Stimulated activated CD4-positive, alpha-beta T cell treated with anti-CD3 and anti-CD28 coated beads, Interleukin-2, amount 100 ng/mL, for 24 hours (primary cell): ENCODE measurements around the gene TFEB.

ENCODE experiments used
- DNase-seq, 2 donors: peaks; one replicate each; pipeline ENCODE4 v3.0.0-alpha.2; 2020

Gene TFEB

DNA sequence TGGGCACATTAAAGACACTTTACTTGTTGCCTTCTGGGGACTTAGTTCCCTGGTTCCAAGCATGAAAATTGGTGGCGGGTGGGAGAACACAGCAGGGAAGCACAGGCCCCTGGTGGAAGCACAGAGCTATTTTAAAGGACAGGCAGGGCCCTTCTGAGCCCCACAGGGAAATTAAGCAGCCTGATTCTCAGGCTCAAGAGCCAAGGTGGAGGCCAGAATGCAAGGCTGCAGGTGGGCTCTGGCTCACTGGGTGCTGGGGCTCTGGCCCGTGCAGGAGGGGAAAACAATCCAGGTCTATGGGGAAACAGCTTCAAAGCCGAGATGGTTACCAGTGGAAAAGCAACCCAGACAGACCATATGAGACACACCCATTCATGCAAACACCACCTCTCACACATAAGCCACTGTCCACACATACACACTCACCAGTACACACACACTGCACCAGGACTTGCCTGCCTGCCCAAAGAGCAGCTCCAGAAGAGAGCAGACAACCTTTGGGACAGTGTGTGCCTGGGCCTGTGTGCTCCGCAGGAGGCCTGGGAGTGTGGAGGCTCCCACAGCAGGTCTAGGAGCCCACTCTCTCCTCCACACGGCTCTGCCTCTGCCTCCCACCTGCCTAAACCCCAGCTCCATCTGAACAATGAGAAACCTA, 30.6 kb downstream of the TFEB start:
- DNase-seq, result no peak

DNA sequence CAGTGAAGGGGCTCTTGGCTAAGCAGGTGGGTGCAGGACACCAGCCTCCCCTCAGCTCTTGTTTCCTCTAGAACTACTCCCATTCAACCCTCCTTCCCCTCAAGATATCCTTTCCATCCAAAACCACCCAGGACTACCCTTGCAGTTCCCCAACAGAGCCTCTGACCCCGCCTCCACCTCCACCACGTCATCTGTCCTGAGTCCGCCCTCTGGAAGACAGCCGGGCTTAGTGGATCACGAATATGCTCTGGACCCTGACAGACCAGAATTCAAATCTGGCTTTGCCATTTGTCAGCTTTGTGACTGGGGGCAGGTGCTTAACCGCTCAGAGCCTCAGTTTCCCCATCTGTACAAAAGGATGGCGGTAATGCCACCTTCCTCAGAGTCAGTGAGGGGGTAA, 31.4 kb downstream of the TFEB start:
- no peak for DNase-seq

DNA sequence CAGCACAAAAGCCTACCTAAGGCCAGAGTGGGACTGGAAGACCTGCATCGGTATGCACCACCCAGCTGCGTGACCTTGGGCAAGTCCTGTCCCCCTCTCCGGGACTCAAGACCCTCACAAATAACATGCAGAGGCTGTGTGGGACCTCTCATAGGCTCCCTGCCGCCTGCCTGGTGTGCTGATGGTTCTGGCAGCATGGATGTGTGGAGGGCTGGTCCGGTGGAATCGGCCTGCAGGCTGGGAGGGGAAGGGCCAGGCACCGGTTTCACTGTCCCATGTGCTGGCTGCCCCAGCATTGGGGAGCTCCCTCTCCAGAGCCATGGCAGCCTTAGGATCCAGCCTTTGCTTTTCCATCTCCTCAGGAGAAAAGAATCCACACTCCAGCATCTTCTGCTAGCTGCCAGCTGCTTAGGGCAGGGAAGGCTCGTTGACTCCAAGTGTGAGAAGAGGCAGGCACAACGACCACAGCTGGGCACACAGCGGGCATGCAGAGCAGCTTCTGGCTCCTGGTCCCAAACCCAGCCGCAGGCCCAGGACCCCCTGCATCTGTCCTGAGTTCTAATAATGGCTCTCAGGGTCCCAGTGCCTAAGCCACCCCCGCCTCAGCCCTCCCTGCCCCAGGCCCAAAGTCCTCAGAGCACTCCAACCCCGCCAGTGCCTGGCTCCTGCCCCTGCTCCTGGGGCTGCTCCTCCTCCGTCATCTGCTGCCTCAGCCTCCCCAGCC, 32.5 kb downstream of the TFEB start:
- DNase-seq, result no peak

DNA sequence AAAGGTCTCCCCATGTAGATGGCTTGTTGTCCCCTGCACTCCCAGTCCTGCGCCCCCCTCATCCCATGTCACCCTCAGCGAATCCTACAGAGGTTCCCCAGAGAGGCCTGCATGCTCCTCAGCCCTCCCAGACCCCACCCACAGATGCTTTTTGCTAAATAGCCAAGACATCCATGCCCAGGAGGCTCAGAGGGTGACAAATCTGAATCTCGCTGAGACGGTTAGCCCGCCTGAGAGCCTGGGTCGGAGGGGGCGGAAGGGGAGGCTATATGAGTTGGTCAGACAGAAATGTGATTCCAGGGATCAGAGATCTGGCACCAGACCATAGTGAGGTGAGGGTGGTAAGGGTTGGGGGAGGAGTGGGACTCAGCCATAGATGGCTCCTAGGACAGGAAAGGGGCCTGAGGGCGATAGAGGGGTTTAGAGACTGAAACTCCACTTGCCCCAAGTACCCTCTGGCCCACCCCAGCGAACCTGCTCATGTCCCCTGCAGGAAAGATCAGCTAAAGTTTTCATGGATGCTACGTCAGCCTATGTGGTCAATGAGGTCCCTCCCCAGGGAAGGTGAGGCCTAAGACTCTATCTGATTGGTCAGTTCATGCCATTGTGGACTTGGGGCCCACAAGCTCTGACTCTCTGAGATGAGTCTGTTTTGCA, 33.2 kb downstream of the TFEB start:
- DNase-seq, result no peak

DNA sequence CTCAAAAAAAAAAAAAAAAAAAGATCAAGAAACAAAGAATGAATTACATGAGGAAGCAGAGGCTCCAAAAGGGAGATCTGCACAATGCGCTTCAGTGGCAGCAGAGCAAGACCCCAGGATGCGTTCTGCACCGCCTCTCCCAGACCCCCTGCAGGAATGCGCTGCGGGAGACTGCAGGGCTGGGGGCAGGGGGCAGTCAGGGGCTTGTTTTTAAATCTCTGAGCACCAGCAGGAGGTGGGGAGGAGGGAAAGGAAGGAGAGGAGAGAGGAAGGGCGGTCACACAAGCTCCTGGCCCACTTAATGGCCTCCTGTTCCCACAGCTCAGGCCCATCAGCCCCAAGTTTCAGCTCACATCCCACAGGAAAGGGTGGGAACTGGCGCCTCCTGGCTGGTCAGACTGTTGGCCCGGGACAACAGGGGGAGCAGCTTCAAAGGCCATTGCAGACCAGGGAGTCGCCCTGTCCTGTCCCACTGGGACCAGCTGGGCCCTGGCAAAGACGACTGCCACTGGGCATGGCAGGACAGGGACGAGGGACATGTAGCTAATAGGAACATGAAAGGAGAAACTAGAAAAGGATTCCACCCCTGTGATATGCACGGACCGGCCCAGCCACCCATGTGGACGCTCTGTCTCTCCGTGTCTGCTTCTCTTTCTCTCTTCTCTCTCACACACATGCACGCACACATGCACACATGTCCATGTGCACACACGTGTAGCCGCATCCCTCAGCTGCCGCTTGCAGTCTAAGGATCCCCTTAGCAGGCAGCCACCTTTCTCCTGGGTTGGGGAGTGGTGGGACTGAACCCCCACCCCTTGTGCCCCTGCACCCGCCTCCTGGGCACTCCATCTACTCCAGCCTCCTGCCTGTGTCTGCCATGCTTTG, 34.7 kb downstream of the TFEB start:
- DNase-seq, result no peak

DNA sequence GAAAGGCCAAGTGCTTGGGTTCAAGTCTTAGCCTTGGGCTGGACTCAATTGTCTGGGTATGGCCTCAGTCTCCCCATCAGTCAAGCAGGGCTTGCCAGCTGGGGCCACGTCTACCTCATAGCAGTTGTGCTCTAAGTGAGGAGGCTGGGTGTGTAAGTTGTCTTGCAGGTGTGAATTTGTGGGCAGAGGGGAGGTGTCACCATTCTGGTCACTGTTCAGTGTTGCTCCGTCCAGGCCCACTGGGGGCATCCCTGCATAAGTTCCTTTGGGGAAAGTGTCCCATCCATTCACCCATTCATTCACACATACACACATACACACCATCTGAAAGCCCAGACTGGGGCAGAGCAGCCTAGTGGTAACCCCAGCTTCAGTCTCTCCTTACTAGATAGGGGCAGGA, 36.3 kb downstream of the TFEB start:
- no peak for DNase-seq

DNA sequence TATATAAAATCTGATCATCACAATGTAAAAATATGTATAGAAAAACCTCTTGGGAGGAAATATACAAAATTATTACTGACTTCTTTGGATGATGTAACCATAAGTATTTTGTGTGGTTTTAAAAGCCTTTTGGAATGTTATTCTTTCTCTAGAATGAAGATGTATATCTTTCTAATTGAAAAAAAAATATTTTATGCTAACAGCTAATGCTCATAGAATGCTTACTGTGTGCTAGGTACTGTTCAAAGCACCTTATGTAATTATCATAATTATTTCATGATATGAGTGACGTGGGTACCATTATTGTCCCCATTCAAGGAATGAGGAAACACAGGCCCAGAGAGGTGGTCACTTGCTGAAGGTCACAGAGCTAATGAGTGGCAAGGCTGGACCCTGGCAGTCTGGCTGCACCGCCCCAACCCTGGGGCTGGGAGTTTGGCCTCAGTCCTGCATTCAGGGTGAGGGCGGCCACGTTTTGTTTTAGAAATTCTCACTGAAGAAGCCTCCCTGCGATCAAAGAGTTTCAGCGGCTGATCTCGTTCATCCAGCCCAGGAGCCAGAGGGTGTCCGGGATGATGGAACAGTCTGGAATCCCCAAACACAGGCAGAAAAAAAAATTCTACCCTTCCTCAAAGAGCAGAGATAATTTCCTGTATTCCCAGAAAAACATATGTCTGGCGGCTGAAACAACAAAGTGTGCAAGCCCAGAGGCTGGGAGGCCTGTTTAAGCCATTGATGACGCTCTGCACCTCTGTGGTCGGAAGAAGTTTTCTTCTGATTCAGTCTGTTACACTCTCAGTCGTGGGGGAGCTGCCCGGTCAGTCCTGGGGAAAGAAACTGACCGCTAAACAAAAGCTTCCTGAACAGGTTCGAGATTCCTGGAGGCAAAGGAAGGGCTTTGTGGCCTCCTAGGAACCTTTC, 37.3 kb downstream of the TFEB start:
- DNase-seq, result no peak

DNA sequence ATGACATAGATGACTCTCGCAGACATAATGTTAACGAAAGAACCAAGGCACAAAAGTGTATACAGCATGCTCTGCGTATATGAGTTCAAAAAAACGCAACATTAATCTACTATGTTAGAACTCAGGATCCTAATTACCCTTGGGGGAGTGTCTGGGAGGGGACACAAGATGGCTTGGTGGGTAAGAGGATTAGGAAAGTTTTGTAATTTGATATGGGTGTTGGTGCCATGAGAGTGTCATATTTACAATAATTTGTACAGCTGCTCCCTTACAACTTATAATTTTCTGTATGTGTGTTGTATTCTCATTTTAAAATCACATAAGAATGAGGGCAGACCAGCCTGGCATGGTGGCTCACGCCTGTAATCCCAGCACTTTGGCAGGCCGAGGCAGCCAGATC, 38.6 kb downstream of the TFEB start:
- no peak for DNase-seq

DNA sequence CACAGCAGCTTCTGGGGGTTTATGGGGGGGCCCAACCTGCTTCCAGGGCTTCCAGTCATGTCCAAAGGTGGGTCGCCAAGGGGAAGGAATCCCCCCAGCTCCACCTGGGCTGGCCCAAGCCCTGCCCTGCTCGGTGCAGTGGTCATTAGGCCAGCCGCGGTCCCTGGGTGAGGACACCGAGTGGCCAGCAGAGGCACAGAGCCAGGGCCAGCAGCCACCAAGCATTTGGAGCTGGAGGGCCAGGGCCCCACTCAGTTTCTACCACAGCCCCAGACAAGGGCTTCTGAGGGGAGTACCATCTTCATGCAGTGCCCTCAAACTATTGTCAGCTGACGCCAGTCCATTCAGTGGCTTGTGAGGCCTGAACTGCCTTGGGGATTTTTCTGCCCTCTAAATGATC, 39.6 kb downstream of the TFEB start:
- DNase-seq, result no peak

DNA sequence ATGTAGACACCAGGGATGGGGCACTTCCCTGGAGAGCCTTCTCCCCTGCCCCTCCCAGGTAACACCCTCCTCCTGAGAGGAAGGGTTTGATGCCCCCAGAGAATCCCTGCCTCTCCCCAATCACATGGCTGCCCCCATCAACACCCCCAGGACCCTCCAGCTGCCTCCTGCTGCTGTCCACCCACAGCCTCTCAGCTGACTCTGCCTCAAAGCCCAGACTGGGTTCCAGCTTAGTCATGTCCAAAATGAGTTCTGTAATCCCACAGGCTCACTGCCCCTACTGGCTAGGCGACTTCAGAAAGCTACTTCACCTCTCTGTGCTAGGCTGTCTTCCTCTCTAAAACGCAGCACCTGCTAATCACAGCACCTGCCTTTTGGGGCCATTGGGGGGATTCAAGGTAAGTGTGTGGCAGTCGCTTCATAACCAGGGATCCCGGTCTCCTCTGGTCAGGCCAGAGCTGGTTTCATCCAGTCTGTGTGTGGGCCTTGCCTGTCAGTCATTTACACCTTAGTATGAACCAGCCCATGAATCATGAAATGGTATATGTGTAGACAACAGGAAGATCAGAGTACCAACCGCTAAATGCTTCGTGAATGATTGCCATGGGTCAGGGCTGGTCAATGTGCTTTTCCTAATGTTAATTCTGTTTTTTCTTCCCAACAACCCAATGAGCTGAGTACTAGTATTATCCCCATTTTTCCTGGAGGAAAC, 40.4 kb downstream of the TFEB start:
- no peak for DNase-seq

DNA sequence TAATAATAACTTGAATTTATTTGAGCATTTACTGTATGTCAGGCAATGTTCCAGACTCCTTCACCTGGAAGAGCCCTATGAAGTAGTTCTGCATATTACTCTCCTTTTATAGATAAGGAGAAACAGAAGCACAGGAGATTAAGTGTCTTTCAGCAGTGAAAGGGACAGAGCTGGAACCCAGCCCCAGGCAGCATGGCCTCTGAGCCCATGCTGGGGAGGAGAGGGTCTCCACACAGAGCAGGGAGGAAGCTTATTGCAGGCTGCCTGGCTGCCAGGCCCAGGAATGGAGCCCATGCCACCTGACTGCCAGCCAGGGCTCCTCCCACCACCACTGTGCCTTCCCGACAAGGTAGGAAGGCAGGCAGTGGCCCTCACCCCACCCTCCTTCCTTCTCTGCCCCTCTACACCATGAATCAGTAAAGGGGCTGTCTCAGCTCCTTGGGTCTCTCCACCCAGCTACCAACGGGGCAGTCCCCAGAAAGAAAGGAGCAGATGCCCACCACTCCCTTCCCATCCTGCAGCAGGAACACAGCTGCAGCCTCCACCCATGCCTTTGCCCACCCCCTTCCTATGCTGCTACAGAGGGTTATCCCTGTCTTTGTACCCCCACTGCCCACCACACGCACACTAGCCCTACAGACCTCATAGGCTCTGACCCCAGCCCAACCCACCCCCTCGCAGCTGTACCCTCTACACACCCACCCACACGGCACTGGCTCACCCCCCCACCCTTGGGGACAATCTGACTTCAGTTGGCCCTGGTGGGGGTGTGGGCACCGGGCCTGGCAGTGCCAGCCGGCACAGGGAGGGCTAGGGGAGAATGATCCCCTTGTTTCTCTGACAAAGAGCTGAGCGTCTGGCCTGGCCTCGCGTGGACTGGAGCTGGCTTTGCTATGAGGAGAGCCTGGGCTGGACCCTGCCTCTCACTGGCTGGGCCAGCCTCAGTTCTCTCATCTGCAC, 41.8 kb downstream of the TFEB start:
- DNase-seq, result no peak

DNA sequence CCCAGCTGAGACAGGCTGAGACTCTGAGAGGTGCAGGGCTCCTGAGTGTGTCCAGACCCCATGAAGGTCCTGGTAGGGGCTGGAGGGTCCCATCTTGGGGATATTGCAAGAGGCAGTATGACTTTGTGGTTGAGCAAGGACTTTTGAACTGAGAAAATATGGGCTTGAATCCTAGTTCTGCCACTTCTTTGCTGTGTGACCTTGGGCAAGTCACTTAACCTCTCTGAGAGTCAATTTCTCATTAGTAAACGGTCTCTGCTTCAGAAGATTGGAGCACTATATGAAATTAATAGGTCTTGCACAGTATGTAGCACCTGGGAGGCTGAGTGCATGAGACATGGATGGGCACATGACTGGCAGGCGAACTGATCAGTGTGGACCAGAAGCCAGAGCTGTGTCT, 42.7 kb downstream of the TFEB start:
- no peak for DNase-seq

DNA sequence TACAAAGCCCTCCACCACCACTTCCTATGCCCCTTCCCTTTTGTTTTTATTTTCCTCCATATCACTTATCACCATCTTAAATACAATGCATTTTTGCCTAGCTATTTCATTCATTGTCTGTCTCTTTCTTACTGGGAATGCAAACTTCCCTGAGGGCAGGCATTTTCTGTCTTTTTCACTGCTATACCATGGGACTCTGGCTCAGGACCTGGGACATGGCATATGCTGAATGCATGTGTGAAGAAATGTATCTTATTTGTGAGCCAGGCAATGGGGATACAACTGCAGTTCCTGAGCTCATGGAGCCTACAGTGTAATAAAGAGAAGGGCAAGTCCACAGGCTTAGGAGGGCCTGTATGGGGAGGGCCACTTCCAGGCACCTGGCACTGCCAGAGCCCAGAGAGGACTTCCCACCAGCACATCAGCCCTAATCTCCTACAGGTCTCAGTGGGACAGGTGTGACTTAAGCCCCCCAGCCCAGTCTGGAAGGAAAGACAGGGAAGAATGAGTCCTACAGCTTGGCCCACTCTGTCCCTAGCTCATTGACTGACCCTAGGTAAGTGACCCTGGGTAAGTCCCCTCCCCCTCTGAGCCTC, 43.2 kb downstream of the TFEB start:
- no peak for DNase-seq

DNA sequence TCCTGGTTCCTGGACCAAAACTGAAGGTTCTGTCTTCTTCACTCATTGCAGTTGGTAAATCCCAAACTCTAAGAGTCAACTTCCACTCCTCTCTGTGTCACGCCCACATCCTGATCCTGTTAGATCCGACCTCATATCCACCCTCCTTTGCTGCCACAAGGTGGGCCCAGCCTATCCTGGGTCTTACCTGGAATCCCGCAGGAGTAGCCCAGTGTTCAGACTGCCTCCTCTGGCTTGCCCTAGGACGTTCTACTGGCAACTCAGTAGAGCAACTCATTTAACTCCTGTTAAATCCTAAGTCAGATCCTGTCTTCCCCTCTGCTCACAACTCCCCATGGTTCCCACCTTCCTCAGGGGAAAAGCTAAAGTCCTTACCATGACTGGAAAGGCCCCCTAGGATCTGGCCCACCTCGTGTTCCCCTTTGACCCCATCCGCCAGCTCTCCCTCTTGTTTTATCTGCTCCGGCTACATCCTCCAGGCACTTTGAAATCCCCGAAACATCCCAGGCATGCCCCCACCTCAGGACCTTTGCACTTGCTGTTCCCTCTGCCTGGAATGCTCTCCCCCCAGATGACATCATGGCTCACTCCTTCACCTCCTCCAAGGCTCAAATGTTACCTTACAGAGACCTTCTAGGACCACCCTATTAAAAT, 43.9 kb downstream of the TFEB start:
- DNase-seq, result no peak

DNA sequence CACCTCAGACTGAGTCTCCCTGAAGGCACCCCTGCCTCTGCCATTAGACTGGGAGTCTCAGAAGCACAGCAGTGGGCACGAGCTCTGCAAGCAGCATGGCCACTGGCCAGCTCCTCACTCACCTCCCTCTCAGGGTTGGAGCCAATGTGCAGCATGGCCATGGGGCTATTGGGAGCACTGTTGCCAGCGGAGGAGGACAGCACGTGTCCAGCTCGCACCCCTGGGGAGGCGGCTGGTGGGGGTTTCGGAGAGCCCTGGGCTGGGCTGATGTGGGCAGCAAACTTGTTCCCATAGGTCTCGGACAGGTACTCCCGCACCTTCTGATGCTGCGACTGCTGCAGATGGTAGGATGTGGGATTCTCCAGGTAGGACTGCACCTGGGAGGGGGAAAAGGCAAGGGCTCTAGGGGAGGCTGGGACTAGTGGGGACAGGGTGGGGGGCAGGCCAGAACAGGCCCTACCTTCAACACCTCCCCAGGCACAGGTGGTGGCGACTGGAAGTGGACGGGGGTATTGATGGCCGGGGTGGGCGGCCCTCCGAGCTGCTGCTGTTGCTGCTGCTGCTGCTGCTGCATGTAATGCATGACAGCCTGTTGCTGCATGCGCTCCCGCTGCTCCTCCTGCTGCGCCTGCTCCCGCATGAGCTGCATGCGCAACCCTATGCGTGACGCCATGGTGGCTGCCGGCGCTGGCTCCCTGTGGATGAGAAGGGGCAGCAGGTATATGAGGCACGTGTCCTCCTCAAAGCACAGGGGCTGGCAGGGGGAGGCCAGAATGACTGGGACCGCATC, 44.7 kb downstream of the TFEB start:
- DNase-seq, result no peak

DNA sequence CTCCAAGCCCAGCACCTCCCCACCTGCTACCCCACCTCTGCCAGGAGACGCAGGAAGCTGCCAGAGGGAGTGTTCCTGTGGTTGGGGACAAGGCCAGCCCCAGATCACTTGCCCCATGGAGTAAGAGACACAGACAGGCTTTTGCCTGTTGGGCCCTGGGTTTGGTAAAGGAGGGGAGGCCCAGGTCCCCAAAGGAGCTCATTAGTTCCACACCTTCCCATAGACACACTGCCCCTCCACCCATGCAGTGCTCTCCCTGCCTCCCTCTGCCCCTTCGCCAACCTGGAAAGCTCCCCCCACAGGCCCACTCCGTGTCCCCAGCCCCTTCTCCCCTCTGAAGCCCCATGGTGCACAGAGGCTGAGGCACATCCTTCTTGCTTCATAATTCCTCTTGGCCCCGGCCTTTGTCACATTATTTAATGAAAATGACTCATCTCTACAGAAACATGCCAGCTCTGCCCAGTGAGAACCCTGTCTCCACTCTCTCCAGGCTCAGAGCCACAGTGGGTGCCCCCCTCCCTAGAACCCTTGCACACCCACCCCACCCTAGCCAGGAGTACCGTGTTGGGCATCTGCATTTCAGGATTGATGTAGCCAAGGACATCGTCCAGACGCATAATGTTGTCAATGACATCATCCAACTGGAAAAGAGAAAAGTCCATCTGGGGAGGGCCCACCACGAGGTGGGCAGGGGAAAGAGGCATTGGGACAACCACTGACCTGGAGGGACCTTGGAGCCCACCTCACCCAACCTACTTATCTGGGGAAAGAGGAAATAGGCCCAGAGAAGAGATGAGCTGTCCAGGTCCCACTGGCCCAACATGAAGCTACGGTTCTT, 46.0 kb downstream of the TFEB start:
- no peak for DNase-seq

DNA sequence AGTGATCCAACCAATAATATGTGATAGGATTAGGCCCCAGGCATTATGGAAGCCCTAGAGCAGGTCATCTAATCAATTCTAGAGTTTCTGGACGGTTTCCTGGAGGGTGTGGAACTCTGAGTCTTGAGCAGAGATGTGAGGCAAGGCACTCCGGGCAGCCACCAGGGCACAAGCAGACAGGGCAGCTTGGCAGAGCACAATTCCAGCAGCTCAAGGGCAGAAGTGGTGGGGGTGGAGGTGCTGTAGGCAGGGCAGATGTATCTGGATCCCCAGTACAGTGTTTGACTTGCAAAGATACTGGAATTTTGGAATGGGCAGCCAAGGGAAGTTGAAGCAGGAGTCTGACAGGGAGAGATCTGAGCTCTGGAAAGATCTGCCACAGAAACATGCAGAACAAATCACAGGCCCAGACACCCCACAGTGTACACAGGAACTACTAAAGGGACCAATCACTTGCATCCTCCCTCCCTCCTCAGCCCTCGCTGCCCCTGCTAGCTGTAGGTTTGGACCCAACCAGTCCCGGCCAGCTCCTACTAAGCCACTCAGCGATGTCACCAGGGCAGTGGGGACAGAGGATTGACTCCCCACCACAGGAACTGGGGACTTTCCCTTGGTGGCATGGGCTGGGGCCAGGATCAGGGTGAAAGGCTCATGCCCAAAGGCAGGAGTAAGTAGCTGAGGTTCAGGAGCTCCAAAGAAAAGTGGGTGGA, 47.0 kb downstream of the TFEB start:
- no peak for DNase-seq
